C4-2B (cell line): ENCODE results near the gene TNFAIP8L1.

Experiments used
- ZFX ChIP-seq: fragments of 450-650 bp; IDR thresholded peaks from 2 replicates; pipeline ENCODE4 v1.6.1; 2017
- TF ChIP-seq, protein P1 (sequence below): fragments of 450-650 bp; conservative IDR thresholded peaks from 2 replicates; pipeline ENCODE4 v1.5.1; 2017; ENCODE audit warnings: mild to moderate bottlenecking

DNA sequence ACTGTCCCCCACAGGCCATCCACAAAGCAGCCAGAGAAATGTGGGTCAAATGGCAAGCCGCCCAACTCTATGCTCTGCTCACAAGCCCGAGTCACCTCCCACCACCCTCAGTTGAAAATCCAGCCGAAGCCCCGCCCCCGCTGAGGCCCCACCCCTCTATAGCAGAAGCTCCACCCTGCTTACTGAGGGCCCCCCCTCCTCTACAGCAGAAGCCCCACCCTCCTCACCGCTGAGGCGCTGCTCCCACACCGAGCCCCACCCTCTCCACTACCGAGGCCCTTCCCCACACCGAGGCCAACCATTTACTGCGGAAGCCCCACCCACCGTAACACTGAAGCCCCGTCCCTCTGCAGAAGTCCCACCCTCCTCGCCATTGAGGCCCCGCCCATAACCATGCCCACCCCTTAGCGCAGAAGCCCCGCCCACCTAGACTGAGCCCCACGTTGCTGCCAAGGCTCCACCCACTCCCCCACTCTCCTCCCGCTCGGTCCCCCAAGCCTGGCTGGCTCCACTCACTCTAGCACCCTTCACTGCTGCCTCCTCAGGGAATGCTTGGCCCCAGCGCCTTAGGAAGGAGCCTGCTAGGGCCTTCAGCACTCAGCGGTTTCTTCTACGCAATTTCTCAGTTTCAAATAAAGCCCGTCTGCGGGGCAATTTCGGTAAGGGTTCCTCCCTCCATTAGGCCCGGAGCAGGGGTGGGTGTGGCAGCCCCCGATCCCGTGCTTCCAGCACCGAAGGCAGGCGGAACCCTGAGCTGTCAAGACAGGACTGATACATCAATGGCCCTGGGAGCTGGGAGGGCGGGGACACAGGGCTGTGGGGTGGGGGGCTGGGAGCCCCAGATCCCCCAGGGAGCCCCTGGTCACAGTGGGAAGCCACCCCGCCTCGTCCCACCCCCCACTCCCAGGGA, 39.8 kb downstream of the TNFAIP8L1 start:
- TF ChIP-seq, protein P1, sequence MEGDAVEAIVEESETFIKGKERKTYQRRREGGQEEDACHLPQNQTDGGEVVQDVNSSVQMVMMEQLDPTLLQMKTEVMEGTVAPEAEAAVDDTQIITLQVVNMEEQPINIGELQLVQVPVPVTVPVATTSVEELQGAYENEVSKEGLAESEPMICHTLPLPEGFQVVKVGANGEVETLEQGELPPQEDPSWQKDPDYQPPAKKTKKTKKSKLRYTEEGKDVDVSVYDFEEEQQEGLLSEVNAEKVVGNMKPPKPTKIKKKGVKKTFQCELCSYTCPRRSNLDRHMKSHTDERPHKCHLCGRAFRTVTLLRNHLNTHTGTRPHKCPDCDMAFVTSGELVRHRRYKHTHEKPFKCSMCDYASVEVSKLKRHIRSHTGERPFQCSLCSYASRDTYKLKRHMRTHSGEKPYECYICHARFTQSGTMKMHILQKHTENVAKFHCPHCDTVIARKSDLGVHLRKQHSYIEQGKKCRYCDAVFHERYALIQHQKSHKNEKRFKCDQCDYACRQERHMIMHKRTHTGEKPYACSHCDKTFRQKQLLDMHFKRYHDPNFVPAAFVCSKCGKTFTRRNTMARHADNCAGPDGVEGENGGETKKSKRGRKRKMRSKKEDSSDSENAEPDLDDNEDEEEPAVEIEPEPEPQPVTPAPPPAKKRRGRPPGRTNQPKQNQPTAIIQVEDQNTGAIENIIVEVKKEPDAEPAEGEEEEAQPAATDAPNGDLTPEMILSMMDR: no peak
- TF ChIP-seq ZFX: no peak
